NT2/D1 (cell line): Measurements from ENCODE around the gene MMRN2.

Experiments
- SUZ12 ChIP-seq: IDR thresholded peaks from 2 replicates; pipeline ENCODE4 v1.6.1; 2011; ENCODE audit not compliant: insufficient read length, insufficient read depth; ENCODE audit errors: extremely low read depth
- YY1 ChIP-seq: IDR thresholded peaks from 2 replicates; pipeline ENCODE4 v1.6.1; 2011; ENCODE audit not compliant: insufficient read length, insufficient read depth

DNA sequence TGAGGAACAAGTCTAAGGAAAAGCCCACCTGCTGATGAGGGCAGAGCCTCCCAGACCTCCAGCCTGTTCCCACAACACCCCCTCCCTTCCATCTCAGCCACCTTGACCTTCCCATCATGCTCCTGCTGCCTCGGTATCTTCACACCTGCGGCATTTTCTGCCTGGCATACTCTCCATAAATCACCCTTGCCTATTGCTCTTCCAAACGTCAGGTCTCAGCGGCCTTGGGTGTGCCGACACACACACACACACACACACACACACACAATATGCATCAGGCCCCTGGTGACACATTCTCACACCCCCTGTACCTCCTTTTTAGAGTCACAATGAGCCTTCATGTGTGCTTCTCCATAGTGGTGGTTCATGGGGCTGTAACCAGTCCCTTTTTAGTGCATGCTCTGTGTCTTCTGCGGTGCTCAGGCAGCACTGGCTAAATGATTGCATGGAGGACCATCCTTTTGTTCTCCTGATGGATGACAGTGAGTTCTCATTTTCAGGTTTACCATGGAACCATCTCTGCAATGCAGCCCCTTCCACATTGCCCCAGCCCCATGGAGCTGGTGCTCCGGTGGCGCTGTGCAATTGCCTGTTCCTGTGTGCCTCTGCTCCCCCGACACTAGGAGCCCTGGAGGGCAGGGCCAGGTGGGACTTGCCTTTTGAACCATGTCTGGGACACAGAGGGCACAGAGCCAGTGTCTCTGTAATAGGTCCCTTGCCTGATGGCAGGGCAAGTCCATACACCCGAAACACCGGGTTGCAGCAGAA lies 15.4 kb upstream of the MMRN2 start:
- TF ChIP-seq YY1, result no peak
- no peak for TF ChIP-seq SUZ12
